HG03565 (cell line): ENCODE measurements around the gene ITGA1.

Experiments used
- ATAC-seq: cut with Tn5 transposase; IDR thresholded peaks from one replicate; pipeline ENCODE4 v1.9.1; 2021; ENCODE audit warnings: mild to moderate bottlenecking, moderate library complexity; ENCODE audit not compliant: unreplicated experiment

Gene ITGA1

GRCh38 chr5:52894451-52894850 is 106.7 kb downstream of the ITGA1 start:
- no peak for ATAC-seq

GRCh38 chr5:52895075-52895474 is 107.4 kb downstream of the ITGA1 start:
- no peak for ATAC-seq

- ATAC-seq, result no peak
Observed at GRCh38 chr5:52895572-52896413, 108.1 kb downstream of the ITGA1 start.

- ATAC-seq, result no peak
Observed at GRCh38 chr5:52896534-52897237, 109.0 kb downstream of the ITGA1 start.

- no peak for ATAC-seq
Observed at GRCh38 chr5:52897238-52897614, 109.5 kb downstream of the ITGA1 start.

GRCh38 chr5:52898961-52899680 is 111.4 kb downstream of the ITGA1 start:
- ATAC-seq, result no peak

GRCh38 chr5:52903142-52903541 is 115.4 kb downstream of the ITGA1 start:
- no peak for ATAC-seq

- no peak for ATAC-seq
Observed at GRCh38 chr5:52906343-52906742, 118.6 kb downstream of the ITGA1 start.

- ATAC-seq, result no peak
Observed at GRCh38 chr5:52906845-52907244, 119.1 kb downstream of the ITGA1 start.

- no peak for ATAC-seq
Observed at GRCh38 chr5:52909192-52909591, 121.5 kb downstream of the ITGA1 start.

- no peak for ATAC-seq
Observed at GRCh38 chr5:52910071-52910470, 122.4 kb downstream of the ITGA1 start.

- peak; percentile 94 for ATAC-seq
Observed at GRCh38 chr5:52915176-52915875, 127.6 kb downstream of the ITGA1 start.

GRCh38 chr5:52920929-52921328 is 133.2 kb downstream of the ITGA1 start:
- no peak for ATAC-seq

GRCh38 chr5:52922384-52922783 is 134.7 kb downstream of the ITGA1 start:
- no peak for ATAC-seq

- no peak for ATAC-seq
Observed at GRCh38 chr5:52924456-52924855, 136.7 kb downstream of the ITGA1 start.

GRCh38 chr5:52925001-52925400 is 137.3 kb downstream of the ITGA1 start:
- ATAC-seq, result no peak

- no peak for ATAC-seq
Observed at GRCh38 chr5:52928689-52929088, 141.0 kb downstream of the ITGA1 start.

- no peak for ATAC-seq
Observed at GRCh38 chr5:52938226-52938625, 150.5 kb downstream of the ITGA1 start.

GRCh38 chr5:52943285-52943684 is 155.6 kb downstream of the ITGA1 start:
- peak; percentile 43 for ATAC-seq

GRCh38 chr5:52943808-52944207 is 156.1 kb downstream of the ITGA1 start:
- no peak for ATAC-seq

GRCh38 chr5:52945040-52945439 is 157.3 kb downstream of the ITGA1 start:
- no peak for ATAC-seq
